Fibroblast of lung (primary cell): ENCODE results near the gene HEBP2. TPM values are rescaled to one million over a fixed set of nuclear protein-coding genes. Genes with fewer than 3 reads are reported as not detected.

Experiments
- DNase-seq, 2 donors: peaks; one replicate each; pipeline versions ENCODE4 v3.0.0 to v3.0.0-alpha.2; 2010; ENCODE audit warnings: low read depth in 2 of 2
- H2AFZ ChIP-seq: 2 replicates; pipeline ENCODE4 v1.5.1; 2012; ENCODE audit warnings: low read length, control low read depth, inconsistent platforms
- H3K27ac ChIP-seq: 2 replicates; pipeline ENCODE4 v1.5.1; 2011; ENCODE audit warnings: low read length, control low read depth; ENCODE audit not compliant: insufficient read depth
- H3K27me3 ChIP-seq: 2 replicates; pipeline ENCODE4 v1.5.1; 2011; ENCODE audit warnings: mild to moderate bottlenecking, low read length; ENCODE audit not compliant: control insufficient read depth, insufficient read depth
- H3K36me3 ChIP-seq: 2 replicates; pipeline ENCODE4 v1.5.1; 2011; ENCODE audit warnings: low read length; ENCODE audit not compliant: control insufficient read depth, insufficient read depth
- H3K4me1 ChIP-seq: 2 replicates; pipeline ENCODE4 v1.5.1; 2011; ENCODE audit warnings: low read length; ENCODE audit not compliant: control insufficient read depth, insufficient read depth; ENCODE audit errors: extremely low read depth
- H3K4me2 ChIP-seq: 2 replicates; pipeline ENCODE4 v1.5.1; 2011; ENCODE audit warnings: low read length, control low read depth; ENCODE audit not compliant: insufficient read depth; ENCODE audit errors: extremely low read depth
- H3K4me3 ChIP-seq, 4 experiments: fragments of 200-600 bp in 1 of 4; sonication (generic) in 1 of 4; replicated peaks in 1 of 4; 2 replicates each; pipeline ENCODE4 v1.5.1; 2011 to 2016; ENCODE audit warnings: low read length in 4 of 4, low read depth in 3 of 4, mild to moderate bottlenecking in 3 of 4, control low read depth in 2 of 4, inconsistent platforms in 1 of 4, mixed read lengths in 1 of 4; ENCODE audit not compliant: insufficient read depth in 1 of 4; ENCODE audit errors: control extremely low read depth in 1 of 4
- H3K79me2 ChIP-seq: 2 replicates; pipeline ENCODE4 v1.5.1; 2012; ENCODE audit warnings: mild to moderate bottlenecking, low read length, inconsistent platforms; ENCODE audit not compliant: control insufficient read depth, insufficient read depth
- H3K9ac ChIP-seq: 2 replicates; pipeline ENCODE4 v1.5.1; 2011; ENCODE audit warnings: mild to moderate bottlenecking, low read length, control low read depth; ENCODE audit not compliant: insufficient read depth
- H3K9me3 ChIP-seq: 2 replicates; pipeline ENCODE4 v1.5.1; 2012; ENCODE audit warnings: low read depth, low read length; ENCODE audit not compliant: control insufficient read depth, insufficient read depth
- H4K20me1 ChIP-seq: 2 replicates; pipeline ENCODE4 v1.5.1; 2011; ENCODE audit warnings: low read length; ENCODE audit not compliant: control insufficient read depth, insufficient read depth; ENCODE audit errors: extremely low read depth
- EZH2 ChIP-seq: IDR thresholded peaks from 2 replicates; pipeline ENCODE4 v1.5.1; 2012; ENCODE audit warnings: low read length, control low read depth, mild to moderate bottlenecking; ENCODE audit errors: missing control alignments
- polyA plus RNA-seq, 2 donors: library from polyadenylated mRNA; depleted of rRNA in 1 of 2; stranded (reverse) in 1 of 2; unstranded in 1 of 2; fragments of >200 nt; gene quantifications; 2 replicates each; pipeline ENCODE4 v1.2.1, GENCODE V29; 2011 to 2012; ENCODE audit warnings: missing spikeins in 1 of 2
- total RNA-seq: library from RNA; depleted of rRNA; stranded (reverse); fragments of >200 nt; gene quantifications from 2 replicates; pipeline ENCODE4 v1.2.1, GENCODE V29; 2014
- TF ChIP-seq, protein P1 (sequence below), 2 donors: IDR thresholded peaks in 1 of 2; conservative IDR thresholded peaks in 1 of 2; 1 replicate in 1 of 2; 2 replicates in 1 of 2; pipeline ENCODE4 v1.5.1; 2011 to 2012; ENCODE audit warnings: low read length in 2 of 2, control low read depth in 1 of 2, inconsistent platforms in 1 of 2, low read depth in 1 of 2, mild to moderate bottlenecking in 1 of 2

Gene HEBP2
- total and polyA plus RNA-seq, 2 donors (not counting 1 experiment from before 2014, with no cell fraction given): 21.5 to 30.0 TPM

DNA sequence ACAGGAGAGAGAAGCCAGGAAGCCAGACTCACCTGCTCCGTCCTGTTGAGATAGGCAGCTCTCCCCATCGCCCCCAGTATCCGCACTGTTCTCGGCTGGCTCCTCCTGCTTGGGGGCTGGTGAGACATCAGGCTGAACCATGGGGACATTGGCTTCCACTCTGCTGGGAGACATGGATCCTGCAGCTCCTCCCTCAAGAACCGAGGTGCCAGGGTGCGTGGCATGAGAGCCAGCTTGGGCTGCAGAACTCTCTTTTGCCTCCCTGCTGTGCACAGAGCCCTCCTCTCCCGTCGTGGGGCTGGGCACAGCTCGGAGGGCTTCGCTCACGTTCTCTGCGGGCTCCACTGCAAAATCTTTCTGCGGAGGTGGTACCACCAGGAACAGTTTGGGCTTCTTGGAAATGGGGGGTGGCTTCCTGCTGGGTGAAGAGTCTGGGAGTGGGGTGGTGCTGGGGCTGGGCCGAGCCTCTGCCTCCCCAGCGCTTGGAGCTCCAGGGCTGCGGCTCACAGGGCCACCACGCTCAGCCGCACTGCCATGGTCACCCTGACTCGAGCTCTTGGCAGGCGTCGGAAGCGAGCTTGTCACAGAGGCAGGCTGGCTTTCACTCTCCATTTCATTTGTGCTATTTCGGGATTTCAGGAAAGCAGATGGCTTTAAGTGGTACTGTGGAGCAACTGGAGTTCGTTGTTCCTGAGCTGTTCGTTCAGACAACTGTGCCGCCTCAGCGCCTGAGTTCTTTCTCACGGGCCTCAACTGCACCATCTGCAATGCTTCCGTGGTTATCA, 26.5 kb downstream of the HEBP2 start:
- Histone ChIP-seq H3K4me3 (no peak overlapping the region), H3K36me3 (peaks cover 1% of the 10 kb centered on the region), H2AFZ (no peak overlapping the region), H3K27ac (no peak overlapping the region), H3K9me3 (no peaks in the 10 kb centered on the region), H3K4me2 (no peak overlapping the region), H3K9ac (no peak overlapping the region), H3K79me2 (no peaks in the 10 kb centered on the region), H3K4me1 (peaks cover 3% of the 10 kb centered on the region), H4K20me1 (no peaks in the 10 kb centered on the region), H3K27me3 (no peaks in the 10 kb centered on the region)
- DNase-seq: no peak
- TF ChIP-seq, protein P1, sequence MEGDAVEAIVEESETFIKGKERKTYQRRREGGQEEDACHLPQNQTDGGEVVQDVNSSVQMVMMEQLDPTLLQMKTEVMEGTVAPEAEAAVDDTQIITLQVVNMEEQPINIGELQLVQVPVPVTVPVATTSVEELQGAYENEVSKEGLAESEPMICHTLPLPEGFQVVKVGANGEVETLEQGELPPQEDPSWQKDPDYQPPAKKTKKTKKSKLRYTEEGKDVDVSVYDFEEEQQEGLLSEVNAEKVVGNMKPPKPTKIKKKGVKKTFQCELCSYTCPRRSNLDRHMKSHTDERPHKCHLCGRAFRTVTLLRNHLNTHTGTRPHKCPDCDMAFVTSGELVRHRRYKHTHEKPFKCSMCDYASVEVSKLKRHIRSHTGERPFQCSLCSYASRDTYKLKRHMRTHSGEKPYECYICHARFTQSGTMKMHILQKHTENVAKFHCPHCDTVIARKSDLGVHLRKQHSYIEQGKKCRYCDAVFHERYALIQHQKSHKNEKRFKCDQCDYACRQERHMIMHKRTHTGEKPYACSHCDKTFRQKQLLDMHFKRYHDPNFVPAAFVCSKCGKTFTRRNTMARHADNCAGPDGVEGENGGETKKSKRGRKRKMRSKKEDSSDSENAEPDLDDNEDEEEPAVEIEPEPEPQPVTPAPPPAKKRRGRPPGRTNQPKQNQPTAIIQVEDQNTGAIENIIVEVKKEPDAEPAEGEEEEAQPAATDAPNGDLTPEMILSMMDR (conservative IDR thresholded peaks at IDR 0.05 in 1 of 2, IDR thresholded peaks at IDR 0.05 in 1 of 2; ENCODE audit: low read depth in 1 of 2, low read length in 2 of 2): no peak
- no peak for TF ChIP-seq EZH2

DNA sequence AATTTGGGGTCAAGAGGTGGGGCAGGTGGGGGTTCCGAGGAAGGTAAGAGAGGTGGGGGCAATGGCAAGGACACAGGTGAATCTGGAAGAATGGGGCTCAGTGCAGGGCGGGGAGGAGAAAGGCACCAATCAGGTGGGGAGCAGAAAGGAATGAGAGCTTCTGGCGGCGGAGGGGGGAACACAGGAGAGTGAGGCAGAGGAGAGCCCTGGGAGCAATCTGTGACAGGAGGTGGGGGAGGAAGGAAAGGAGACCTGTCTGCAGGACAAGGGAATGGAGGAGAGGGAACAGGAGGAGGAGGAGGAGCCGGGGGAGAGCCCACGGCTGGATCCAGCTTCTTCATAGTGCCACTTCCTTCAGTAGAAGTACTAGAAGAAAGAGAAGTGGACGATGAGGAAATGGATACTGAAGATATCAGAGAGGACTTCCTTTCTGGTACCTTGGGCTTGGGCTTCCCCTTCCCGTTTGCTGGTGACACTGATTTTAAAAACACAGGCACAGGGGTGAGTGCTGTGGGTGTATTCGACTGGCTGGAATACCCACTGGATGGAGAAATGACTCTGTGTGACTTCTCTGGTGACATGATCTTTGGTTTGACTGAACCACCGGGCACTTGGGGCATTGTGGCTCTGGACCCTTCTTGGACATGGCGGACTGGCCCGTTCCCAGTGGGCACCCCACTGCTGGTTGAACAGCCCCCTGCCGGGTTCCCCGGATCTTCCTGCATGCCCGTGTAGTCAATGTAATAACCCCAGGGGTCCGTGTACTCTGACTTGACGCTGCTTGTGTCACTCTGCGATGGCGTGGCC, 27.4 kb downstream of the HEBP2 start:
- H3K4me2 ChIP-seq: no peak overlapping the region
- no peaks in the 10 kb centered on the region for H3K9me3 ChIP-seq
- H3K4me3 ChIP-seq: no peak overlapping the region
- no peak overlapping the region for H3K9ac ChIP-seq
- no peaks in the 10 kb centered on the region for H4K20me1 ChIP-seq
- H3K27ac ChIP-seq: no peak overlapping the region
- H3K27me3 ChIP-seq: no peaks in the 10 kb centered on the region
- DNase-seq: no peak
- TF ChIP-seq, protein P1 (conservative IDR thresholded peaks at IDR 0.05 in 1 of 2, IDR thresholded peaks at IDR 0.05 in 1 of 2; ENCODE audit: low read depth in 1 of 2, low read length in 2 of 2): no peak
- TF ChIP-seq EZH2: no peak
- H3K4me1 ChIP-seq: peaks cover 3% of the 10 kb centered on the region
- H2AFZ ChIP-seq: no peak overlapping the region
- no peaks in the 10 kb centered on the region for H3K79me2 ChIP-seq
- H3K36me3 ChIP-seq: peaks cover 1% of the 10 kb centered on the region

DNA sequence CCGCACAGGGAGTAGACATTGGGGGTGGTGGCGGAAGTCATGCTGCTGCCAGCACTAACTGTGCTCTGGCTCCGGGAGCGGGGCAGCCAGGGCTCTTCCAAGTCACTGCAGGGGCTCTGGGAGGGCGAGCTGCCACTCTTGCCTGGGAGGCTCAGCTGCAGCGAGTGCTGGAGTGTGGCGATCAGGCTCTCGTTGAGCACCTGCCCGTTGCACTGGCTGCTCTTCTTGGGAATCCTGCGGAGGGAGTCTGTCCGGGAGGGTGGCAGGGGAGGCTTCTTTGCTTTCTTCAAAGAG, 28.0 kb downstream of the HEBP2 start:
- H3K4me3 ChIP-seq: no peak overlapping the region
- peaks cover 3% of the 10 kb centered on the region for H3K4me1 ChIP-seq
- H2AFZ ChIP-seq: no peak overlapping the region
- peaks cover 1% of the 10 kb centered on the region for H3K36me3 ChIP-seq
- H3K27me3 ChIP-seq: no peaks in the 10 kb centered on the region
- H3K27ac ChIP-seq: no peak overlapping the region
- DNase-seq: no peak
- TF ChIP-seq, protein P1 (conservative IDR thresholded peaks at IDR 0.05 in 1 of 2, IDR thresholded peaks at IDR 0.05 in 1 of 2; ENCODE audit: low read depth in 1 of 2, low read length in 2 of 2): no peak
- TF ChIP-seq EZH2: no peak
- H3K9me3 ChIP-seq: no peaks in the 10 kb centered on the region
- no peak overlapping the region for H3K4me2 ChIP-seq
- no peaks in the 10 kb centered on the region for H4K20me1 ChIP-seq
- H3K9ac ChIP-seq: no peak overlapping the region
- no peaks in the 10 kb centered on the region for H3K79me2 ChIP-seq
